Middle frontal gyrus (tissue), 1 donor: ENCODE results near the gene SMAD4.
"Not testable (repeated sequence)": the region's sequence is repeated elsewhere in the genome, so short reads cannot be mapped to it uniquely, and the experiment has no call there.

Experiments used
- DNase-seq: peaks from one replicate; pipeline ENCODE4 v3.0.0-alpha.2; 2015; ENCODE audit warnings: low spot score; ENCODE audit errors: extremely low spot score

The SMAD4 gene

DNA sequence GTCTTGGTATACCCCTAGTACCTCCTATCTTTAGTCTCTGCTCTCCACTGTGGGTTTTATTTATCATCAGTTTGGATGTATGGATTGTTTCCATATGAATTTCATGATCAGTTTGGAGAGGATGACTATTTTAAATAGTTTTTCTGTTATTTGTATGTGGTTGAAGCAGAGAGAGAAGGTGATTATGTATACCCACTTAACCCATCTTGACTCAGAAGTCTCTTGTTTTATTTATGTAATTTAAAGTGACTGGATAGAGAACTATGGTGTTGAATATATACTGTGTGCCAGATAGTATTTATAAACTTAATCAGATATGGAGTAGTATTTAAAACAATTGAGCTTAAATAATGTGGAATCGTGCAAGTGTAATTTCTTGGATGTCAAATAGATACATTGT, 39.9 kb downstream of the SMAD4 start:
- DNase-seq: no peak

DNA sequence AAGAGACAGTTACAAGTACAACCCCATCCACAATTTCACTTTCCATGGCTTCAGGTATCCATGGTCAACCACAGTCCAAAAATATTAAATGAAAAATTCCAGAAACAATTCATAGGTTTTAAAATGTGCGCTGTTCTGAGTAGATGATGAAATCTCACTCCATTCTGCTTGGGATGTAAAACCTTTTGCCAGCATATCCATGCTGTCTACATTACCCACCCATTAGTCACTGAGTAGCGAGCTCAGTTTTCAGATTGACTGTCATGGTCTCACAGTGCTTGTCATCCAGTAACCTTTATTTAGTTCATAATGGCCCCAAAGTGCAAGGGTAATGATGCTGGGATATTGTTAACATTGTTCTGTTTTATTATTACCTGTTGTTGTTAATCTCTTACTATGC, 40.5 kb downstream of the SMAD4 start:
- DNase-seq: no peak

DNA sequence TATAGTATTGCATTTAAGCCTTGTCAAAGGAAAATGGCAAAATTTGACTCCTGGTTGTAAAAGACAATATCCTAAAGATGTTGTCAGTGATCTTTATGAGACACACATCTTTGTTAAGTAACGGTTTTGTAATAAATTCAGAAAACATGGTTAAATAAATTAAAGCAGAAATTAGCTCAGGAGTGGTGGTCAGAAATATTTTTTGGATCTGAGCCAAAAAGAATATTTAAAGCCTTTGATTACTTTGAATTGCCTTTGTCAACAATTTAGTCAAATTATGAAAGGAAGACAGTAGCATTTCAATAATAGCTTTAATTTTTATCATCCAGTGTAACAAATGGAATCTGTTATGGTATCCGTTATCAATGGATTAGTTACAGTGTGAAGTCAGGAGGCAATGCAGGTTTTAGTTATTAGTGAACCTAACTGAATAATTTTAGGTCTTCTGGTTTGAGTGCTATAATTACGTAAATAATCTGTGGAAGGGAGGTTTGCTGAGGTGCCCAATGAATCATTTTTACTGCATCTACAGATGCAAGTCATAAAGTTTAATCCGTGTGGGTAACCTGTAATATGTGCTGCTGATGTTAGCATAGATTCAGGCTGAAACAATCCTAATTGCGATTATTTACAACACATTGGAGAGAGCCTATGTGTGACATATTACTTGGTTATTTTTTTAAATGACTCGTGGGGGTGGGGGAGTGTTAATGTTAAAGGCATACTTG, 42.7 kb downstream of the SMAD4 start:
- DNase-seq: no peak

- no peak for DNase-seq
Observed at GRCh38 chr18:51074605-51075004, 44.6 kb downstream of the SMAD4 start.

DNA sequence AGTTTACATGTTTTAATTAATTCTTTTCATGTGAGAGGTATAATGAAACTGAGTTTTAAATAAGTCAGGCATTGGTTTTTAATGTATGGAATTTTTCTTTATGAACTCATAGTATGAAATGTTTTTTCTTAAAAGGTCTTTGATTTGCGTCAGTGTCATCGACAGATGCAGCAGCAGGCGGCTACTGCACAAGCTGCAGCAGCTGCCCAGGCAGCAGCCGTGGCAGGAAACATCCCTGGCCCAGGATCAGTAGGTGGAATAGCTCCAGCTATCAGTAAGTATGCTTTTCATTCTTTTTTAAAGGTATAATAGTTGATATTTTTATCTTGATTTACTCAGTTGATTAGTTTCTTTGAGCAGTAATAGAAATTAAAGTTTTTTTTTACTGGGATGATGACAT, 46.5 kb downstream of the SMAD4 start:
- DNase-seq: no peak

GRCh38 chr18:51077217-51077616, 47.2 kb downstream of the SMAD4 start:
- no peak for DNase-seq

DNA sequence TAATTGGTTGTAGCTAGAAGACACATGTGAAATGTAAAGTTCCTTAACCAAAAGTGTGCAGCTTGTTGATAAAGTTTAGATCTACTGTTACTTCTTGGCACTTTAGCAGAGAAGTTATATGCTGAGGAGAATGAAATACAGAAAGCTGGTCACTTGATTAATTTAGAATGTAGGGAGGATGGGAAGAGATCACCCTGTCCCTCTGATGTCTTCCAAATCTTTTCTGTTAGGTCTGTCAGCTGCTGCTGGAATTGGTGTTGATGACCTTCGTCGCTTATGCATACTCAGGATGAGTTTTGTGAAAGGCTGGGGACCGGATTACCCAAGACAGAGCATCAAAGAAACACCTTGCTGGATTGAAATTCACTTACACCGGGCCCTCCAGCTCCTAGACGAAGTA, 48.0 kb downstream of the SMAD4 start:
- DNase-seq: no peak

DNA sequence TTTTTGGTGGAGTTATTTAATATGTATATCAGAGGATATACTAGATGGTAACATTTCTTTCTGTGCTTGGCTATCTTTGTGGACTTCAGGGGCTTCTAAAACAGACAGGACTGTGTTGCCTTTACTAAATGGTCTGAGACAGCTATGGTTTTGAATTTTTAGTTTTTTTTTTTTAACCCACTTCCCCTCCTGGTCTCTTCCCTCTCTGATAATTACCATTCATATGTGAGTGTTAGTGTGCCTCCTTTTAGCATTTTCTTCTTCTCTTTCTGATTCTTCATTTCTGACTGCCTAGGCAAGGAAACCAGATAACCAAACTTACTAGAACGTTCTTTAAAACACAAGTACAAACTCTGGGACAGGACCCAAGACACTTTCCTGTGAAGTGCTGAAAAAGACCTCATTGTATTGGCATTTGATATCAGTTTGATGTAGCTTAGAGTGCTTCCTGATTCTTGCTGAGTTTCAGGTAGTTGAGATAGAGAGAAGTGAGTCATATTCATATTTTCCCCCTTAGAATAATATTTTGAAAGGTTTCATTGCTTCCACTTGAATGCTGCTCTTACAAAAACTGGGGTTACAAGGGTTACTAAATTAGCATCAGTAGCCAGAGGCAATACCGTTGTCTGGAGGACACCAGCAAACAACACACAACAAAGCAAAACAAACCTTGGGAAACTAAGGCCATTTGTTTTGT, 52.7 kb downstream of the SMAD4 start:
- no peak for DNase-seq

DNA sequence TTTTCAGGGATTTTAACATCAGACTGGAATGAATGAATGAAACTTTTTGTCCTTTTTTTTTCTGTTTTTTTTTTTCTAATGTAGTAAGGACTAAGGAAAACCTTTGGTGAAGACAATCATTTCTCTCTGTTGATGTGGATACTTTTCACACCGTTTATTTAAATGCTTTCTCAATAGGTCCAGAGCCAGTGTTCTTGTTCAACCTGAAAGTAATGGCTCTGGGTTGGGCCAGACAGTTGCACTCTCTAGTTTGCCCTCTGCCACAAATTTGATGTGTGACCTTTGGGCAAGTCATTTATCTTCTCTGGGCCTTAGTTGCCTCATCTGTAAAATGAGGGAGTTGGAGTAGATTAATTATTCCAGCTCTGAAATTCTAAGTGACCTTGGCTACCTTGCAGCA, 53.4 kb downstream of the SMAD4 start:
- DNase-seq: no peak

- no peak for DNase-seq
Observed at GRCh38 chr18:51088410-51088809, 58.4 kb downstream of the SMAD4 start.

GRCh38 chr18:51089691-51090090, 59.7 kb downstream of the SMAD4 start:
- no peak for DNase-seq

- DNase-seq: no peak
Observed at GRCh38 chr18:51091270-51091669, 61.3 kb downstream of the SMAD4 start.

DNA sequence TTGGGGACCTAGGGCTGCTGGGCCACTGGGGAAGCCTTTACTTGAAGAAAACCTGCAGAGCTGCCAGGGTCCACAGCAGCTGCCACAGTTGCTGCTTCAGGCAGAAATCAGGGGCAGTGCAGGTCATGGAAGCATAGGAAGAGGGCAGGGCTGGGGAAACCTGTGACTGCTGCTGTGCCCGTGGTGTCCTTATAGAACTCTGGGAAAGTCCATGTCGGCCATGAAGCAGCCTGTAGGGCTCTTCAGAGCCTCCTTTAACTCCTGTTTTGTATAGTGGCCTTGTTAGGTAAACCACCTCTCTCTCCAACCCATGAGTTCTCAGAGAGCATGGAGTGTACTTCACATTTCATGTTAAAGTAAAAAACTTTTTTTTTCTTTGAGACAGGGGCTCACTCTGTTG, 62.1 kb downstream of the SMAD4 start:
- no peak for DNase-seq

DNA sequence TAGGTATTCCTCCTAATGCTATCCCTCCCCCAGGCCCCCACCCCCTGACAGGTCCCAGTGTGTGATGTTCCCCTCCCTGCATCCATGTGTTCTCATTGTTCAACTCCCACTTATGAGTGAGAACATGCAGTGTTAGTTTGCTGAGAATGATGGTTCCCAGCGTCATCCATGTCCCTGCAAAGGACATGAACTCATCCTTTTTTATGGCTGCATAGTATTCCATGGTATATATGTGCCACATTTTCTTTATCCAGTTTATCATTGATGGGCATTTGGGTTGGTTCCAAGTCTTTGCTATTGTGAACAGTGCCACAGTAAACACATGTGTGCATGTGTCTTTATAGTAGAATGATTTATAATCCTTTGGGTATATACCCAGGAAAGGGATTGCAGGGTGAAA, 63.0 kb downstream of the SMAD4 start:
- not testable (repeated sequence) for DNase-seq

- no peak for DNase-seq
Observed at GRCh38 chr18:51097021-51097822, 67.2 kb downstream of the SMAD4 start.

- no peak for DNase-seq
Observed at GRCh38 chr18:51098082-51098481, 68.1 kb downstream of the SMAD4 start.

DNA sequence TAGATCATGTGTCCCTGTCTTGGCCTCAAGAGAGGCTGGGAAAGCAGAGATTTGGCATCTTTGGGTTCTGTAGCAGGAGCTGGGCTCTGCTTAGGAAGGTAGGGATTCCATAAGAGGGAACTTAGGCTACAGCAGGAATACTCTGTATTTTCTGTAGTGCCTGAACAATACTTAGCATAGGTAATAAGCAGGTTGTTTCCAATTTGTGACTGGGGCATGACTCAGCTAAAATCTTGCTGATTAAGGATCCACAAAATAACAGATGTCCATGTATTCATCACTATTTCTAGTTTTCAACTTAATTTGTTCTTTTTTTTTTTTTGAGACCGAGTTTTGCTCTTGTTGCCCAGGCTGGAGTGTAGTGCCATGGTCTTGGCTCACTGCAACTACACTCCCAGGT, 68.5 kb downstream of the SMAD4 start:
- no peak for DNase-seq

DNA sequence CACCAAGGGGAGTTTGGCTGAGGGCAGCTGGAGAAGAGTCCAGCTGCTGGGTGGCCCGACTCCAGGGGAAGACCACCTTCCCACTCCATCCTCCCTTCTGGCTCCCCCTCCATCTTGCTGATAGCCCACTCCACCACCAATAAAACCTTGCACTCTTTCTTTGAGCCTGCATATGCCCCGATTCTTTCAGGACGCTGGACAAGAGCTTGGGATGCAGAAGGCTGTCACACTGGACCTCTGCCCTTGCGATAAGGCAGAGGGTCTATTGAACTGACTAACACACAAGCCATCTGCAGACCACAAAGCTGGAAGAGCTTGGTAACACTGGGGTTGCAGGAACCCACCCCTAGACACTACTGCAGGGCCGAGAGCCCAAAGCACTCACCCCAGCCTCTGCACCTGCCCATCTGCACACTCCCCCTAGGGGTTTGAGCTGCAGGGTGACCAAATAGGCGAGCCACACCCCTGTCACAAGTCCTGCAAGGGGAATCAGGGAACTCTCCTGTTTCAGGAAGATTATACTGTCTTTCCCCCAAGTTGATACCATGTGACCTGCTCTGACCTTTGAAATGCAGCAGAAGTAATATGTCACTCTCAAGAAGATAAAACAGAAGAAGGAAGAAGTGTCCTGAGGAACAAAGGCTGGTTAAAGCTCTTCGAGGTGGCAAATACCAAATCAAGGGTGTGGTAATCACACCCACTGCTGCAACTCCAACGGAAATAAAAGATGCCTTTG, 70.5 kb downstream of the SMAD4 start:
- DNase-seq: no peak

- no peak for DNase-seq
Observed at GRCh38 chr18:51107082-51107481, 77.1 kb downstream of the SMAD4 start.

DNA sequence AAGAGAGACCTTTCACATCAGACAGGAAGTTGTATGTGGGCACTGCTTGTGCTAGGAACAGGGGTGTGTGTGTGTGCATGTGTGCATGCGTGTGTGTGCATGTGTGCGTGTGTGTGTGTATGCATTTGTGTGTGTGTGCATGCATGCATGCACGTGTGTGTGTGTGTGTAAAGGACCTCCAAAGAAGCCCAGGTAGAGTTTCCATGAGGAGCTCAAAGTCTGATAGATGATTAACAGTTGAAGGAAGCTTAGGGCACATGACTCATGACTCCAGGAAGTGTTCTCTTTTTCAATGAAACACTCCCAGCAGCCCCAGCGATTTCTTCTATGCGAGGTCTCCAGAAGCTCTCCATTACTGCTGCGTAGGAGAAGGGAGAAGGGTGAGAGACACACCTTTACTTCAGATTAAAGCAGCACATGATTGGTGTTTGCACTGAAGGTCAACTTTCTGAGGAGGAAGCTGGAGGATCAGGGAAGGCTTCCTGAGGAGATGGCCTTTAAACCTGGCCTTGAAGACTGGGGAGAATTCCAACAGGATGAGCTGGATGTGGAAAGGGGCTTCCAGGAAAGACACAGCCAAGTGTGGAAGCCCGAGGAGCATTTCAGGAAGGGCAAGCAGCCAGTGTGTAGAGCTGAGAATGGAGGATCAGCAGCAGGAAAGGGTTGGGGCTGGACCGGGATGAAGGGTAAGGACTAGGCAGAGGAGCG, 77.7 kb downstream of the SMAD4 start:
- no peak for DNase-seq

DNA sequence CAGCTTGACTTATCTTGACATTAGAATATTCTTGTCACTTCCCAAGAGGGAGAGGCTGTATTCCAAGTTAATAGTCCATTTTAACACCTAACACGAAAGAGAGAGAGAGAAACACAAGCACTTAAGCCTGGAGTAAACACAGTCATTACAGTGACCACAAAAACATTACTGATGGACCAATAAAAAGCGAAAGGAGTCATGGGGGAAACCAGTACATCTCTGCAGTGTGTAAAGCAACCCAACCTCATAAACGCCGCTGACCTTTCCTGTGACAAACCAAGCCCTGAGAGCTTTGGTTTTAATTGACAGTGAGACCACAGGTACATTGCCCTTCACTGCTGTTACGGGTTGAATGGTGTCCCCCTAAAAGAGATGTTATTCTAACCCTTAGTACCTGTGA, 78.3 kb downstream of the SMAD4 start:
- no peak for DNase-seq
